OCI-LY7 (cell line): ENCODE results near the gene RMDN2. TPM values are rescaled to one million over a fixed set of nuclear protein-coding genes. Genes with fewer than 3 reads are reported as not detected.

ENCODE experiments used
- BruUV-seq: library from RNA; stranded (reverse); fragments of 400-500 nt; replicated peaks from 2 replicates; lab custom pipeline; 2021; lab: Mats Ljungman, UMichigan
- CTCF ChIA-PET: fragments of 300-600 bp; sonication (Branson Sonifier 250); formaldehyde crosslinking; loops from one replicate; lab custom pipeline; 2022; ENCODE audit warnings: antibody characterized with exemption; ENCODE audit not compliant: unreplicated experiment; lab: Charles Lee
- POLR2A ChIA-PET: fragments of 300-600 bp; sonication (Branson Sonifier 250); formaldehyde crosslinking; loops from one replicate; lab custom pipeline; 2022; ENCODE audit warnings: antibody characterized with exemption; lab: Charles Lee
- DNase-seq: peaks from one replicate; pipeline ENCODE4 v3.0.0-alpha.2; 2015; ENCODE audit warnings: low spot score
- H2AFZ ChIP-seq: fragments of 200-600 bp; sonication (generic), shearing (Covaris generic); 2 replicates; pipeline ENCODE4 v1.6.1; 2014; ENCODE audit warnings: mild to moderate bottlenecking, antibody characterized with exemption, low read length, moderate library complexity
- H3K27ac ChIP-seq: fragments of 200-600 bp; sonication (generic); 2 replicates; pipeline ENCODE4 v1.5.1; 2014; ENCODE audit warnings: mixed run types, low read depth, mild to moderate bottlenecking, moderate library complexity, low read length, inconsistent platforms; ENCODE audit not compliant: poor library complexity, severe bottlenecking
- H3K36me3 ChIP-seq: fragments of 200-600 bp; sonication (generic); 2 replicates; pipeline ENCODE4 v1.6.1; 2014; ENCODE audit warnings: mild to moderate bottlenecking, antibody characterized with exemption, low read length, moderate library complexity, mixed read lengths; ENCODE audit not compliant: insufficient read depth
- H3K4me1 ChIP-seq: fragments of 200-600 bp; sonication (generic); 2 replicates; pipeline ENCODE4 v1.5.1; 2014; ENCODE audit warnings: mild to moderate bottlenecking, low read length; ENCODE audit not compliant: insufficient read depth, poor library complexity, severe bottlenecking
- H3K4me2 ChIP-seq: fragments of 200-600 bp; sonication (generic); 2 replicates; pipeline ENCODE4 v1.6.1; 2014; ENCODE audit warnings: mild to moderate bottlenecking, low read length
- H3K4me3 ChIP-seq: fragments of 200-600 bp; sonication (generic); 2 replicates; pipeline ENCODE4 v1.5.1; 2014; ENCODE audit warnings: mild to moderate bottlenecking, low read depth, low read length; ENCODE audit not compliant: poor library complexity, severe bottlenecking
- H3K79me2 ChIP-seq: fragments of 200-600 bp; sonication (generic); 2 replicates; pipeline ENCODE4 v1.6.1; 2016; ENCODE audit warnings: low read depth, mild to moderate bottlenecking, low read length, moderate library complexity, mixed read lengths; ENCODE audit not compliant: insufficient read depth
- H3K9me2 ChIP-seq: fragments of 200-600 bp; sonication (generic); 2 replicates; pipeline ENCODE4 v1.6.1; 2016; ENCODE audit warnings: mild to moderate bottlenecking, low read length, mixed read lengths; ENCODE audit not compliant: insufficient read depth
- H3K9me3 ChIP-seq: fragments of 200-600 bp; sonication (generic); 2 replicates; pipeline ENCODE4 v1.6.1; 2014; ENCODE audit warnings: mild to moderate bottlenecking, mixed run types, low read length, mixed read lengths
- H4K20me1 ChIP-seq: fragments of 200-600 bp; sonication (generic); 2 replicates; pipeline ENCODE4 v1.6.1; 2014; ENCODE audit warnings: mild to moderate bottlenecking, antibody characterized with exemption, low read length, moderate library complexity, mixed read lengths; ENCODE audit not compliant: insufficient read depth
- CTCF ChIP-seq: fragments of 200-600 bp; sonication (generic); conservative IDR thresholded peaks from 2 replicates; pipeline ENCODE4 v1.5.1; 2014; ENCODE audit warnings: mild to moderate bottlenecking, antibody characterized with exemption, low read length, moderate library complexity, mixed read lengths
- EZH2phosphoT487 ChIP-seq: fragments of 200-600 bp; sonication (generic); IDR thresholded peaks from 2 replicates; pipeline ENCODE4 v1.6.1; 2018; ENCODE audit warnings: low read depth, borderline replicate concordance, mild to moderate bottlenecking, mixed run types, antibody characterized with exemption, low read length, moderate library complexity, mixed read lengths
- intact Hi-C: fragments of 100-400 bp; cut with micrococcal nuclease; formaldehyde crosslinking; loops from one replicate; pipeline ENCODE4 v1.10.0; 2022; ENCODE audit not compliant: unreplicated experiment
- total RNA-seq, 2 experiments: library from RNA; depleted of rRNA in 1 of 2; stranded (reverse); fragments of >200 nt in 1 of 2; shearing (Covaris generic) in 1 of 2; gene quantifications; 2 replicates each; pipeline ENCODE4 v1.2.3, GENCODE V29; 2014 to 2022

The RMDN2 gene
- total RNA-seq, 2 experiments from 2014 or later, result 0.50 to 3.1 TPM

GRCh38 chr2:38038682-38039081 is 113.6 kb downstream of the RMDN2 start:
- Histone ChIP-seq H3K79me2 (no peaks in the 10 kb centered on the region), H3K9me2 (no peaks in the 10 kb centered on the region), H3K36me3 (no peaks in the 10 kb centered on the region), H4K20me1 (no peaks in the 10 kb centered on the region), H3K9me3 (no peaks in the 10 kb centered on the region), H3K4me2 (no peak overlapping the region), H2AFZ (no peak overlapping the region), H3K4me1 (no peaks in the 10 kb centered on the region), H3K27ac (no peak overlapping the region), H3K4me3 (no peak overlapping the region)
- intact Hi-C loops, result no loop called here
- no peak for DNase-seq
- TF ChIP-seq EZH2phosphoT487, result no peak
- no peak for TF ChIP-seq CTCF
- no TSS peak for BruUV-seq
- POLR2A ChIA-PET, result no interaction called here
- CTCF ChIA-PET, result no interaction called here

- no peak overlapping the region for H3K4me2 ChIP-seq
- ChIA-PET CTCF (no interaction called here), POLR2A (no interaction called here)
- no peaks in the 10 kb centered on the region for H3K9me2 ChIP-seq
- no peaks in the 10 kb centered on the region for H3K79me2 ChIP-seq
- H3K9me3 ChIP-seq, result no peaks in the 10 kb centered on the region
- H2AFZ ChIP-seq, result no peak overlapping the region
- H4K20me1 ChIP-seq, result no peaks in the 10 kb centered on the region
- no TSS peak for BruUV-seq
- TF ChIP-seq EZH2phosphoT487, result no peak
- TF ChIP-seq CTCF, result no peak
- H3K4me3 ChIP-seq, result no peak overlapping the region
- intact Hi-C loops, result no loop called here
- no peak for DNase-seq
- no peaks in the 10 kb centered on the region for H3K36me3 ChIP-seq
- H3K4me1 ChIP-seq, result no peaks in the 10 kb centered on the region
- H3K27ac ChIP-seq, result no peak overlapping the region
Measured at GRCh38 chr2:38039121-38039910, 114.2 kb downstream of the RMDN2 start.

- ChIA-PET POLR2A (no interaction called here), CTCF (interaction anchor here (0.6 kb wide), 1 partner anchor 437 kb away, joined by 3 read pairs; no protein-coding TSS in a partner anchor)
- H3K4me1 ChIP-seq, result no peaks in the 10 kb centered on the region
- intact Hi-C loops, result no loop called here
- no peak overlapping the region for H3K4me2 ChIP-seq
- no peaks in the 10 kb centered on the region for H3K9me2 ChIP-seq
- no peak overlapping the region for H3K27ac ChIP-seq
- no peaks in the 10 kb centered on the region for H3K36me3 ChIP-seq
- no TSS peak for BruUV-seq
- H4K20me1 ChIP-seq, result no peaks in the 10 kb centered on the region
- H3K9me3 ChIP-seq, result no peaks in the 10 kb centered on the region
- TF ChIP-seq CTCF (no peak), EZH2phosphoT487 (no peak)
- no peak overlapping the region for H3K4me3 ChIP-seq
- no peaks in the 10 kb centered on the region for H3K79me2 ChIP-seq
- no peak for DNase-seq
- H2AFZ ChIP-seq, result no peak overlapping the region
Measured at GRCh38 chr2:38045811-38046210, 120.7 kb downstream of the RMDN2 start.
